D721Med (cell line): Measurements from ENCODE around the gene LENG9.
A peak's percentile ranks its signal among the peaks of the same experiment; 100 is the strongest.

Experiments
- DNase-seq: peaks from one replicate; pipeline ENCODE4 v3.0.0; 2011; ENCODE audit warnings: low spot score; ENCODE audit not compliant: insufficient read length
- FAIRE-seq: peaks from 2 replicates; lab custom pipeline; 2011; peaks lifted over from hg19 to GRCh38; lab: Jason Lieb, UNC
- CTCF ChIP-seq: IDR thresholded peaks from 2 replicates; pipeline ENCODE4 v1.5.1; 2012; ENCODE audit warnings: mild to moderate bottlenecking, control low read depth; ENCODE audit not compliant: insufficient read depth; ENCODE audit errors: missing control alignments

LENG9 gene

GRCh38 chr19:54415208-54415900 is 48.2 kb downstream of the LENG9 start, which contains the start of gene TTYH1:
Gene TTYH1, plus strand, starts transcription at chr19:54415464. Its CDS starts 89 bp downstream, at chr19:54415553.
- TF ChIP-seq CTCF, result peak; percentile 13
- no peak for FAIRE-seq
- peak; percentile 25 for DNase-seq

- FAIRE-seq, result no peak
- no peak for TF ChIP-seq CTCF
These were observed 49.4 kb downstream of the LENG9 start for GRCh38 chr19:54414156-54414555.

GRCh38 chr19:54412877-54413276 is 50.7 kb downstream of the LENG9 start:
- no peak for DNase-seq
- FAIRE-seq, result no peak
- TF ChIP-seq CTCF, result no peak

More at GRCh38 chr19:54414156-54414555, 49.4 kb downstream of the LENG9 start:
- DNase-seq, result no peak
